Panc1 (cell line): ENCODE results near the gene TNIP1.

Source experiments
- POLR2AphosphoS5 ChIP-seq: IDR thresholded peaks from 2 replicates; pipeline ENCODE4 v1.6.1; 2012; ENCODE audit warnings: mild to moderate bottlenecking, low read depth, low read length, moderate library complexity
- SIN3A ChIP-seq: IDR thresholded peaks from 2 replicates; pipeline ENCODE4 v1.6.1; 2012; ENCODE audit warnings: low read depth, mild to moderate bottlenecking, low read length, moderate library complexity, borderline replicate concordance; ENCODE audit not compliant: insufficient read depth
- TCF7L2 ChIP-seq: IDR thresholded peaks from 2 replicates; pipeline ENCODE4 v1.6.1; 2011; ENCODE audit warnings: mild to moderate bottlenecking, low read depth, low read length, inconsistent platforms
- TF ChIP-seq, protein P1 (sequence below): fragments of 450-650 bp; IDR thresholded peaks from 2 replicates; pipeline ENCODE4 v1.5.1; 2017; ENCODE audit warnings: mild to moderate bottlenecking
- TF ChIP-seq, protein P2 (sequence below), 2 experiments: IDR thresholded peaks; 2 replicates each; pipeline ENCODE4 v1.6.1; 2011 to 2012; ENCODE audit warnings: low read depth in 2 of 2, control low read depth in 1 of 2, low read length in 1 of 2, mild to moderate bottlenecking in 1 of 2, moderate library complexity in 1 of 2; ENCODE audit not compliant: insufficient read depth in 1 of 2

DNA sequence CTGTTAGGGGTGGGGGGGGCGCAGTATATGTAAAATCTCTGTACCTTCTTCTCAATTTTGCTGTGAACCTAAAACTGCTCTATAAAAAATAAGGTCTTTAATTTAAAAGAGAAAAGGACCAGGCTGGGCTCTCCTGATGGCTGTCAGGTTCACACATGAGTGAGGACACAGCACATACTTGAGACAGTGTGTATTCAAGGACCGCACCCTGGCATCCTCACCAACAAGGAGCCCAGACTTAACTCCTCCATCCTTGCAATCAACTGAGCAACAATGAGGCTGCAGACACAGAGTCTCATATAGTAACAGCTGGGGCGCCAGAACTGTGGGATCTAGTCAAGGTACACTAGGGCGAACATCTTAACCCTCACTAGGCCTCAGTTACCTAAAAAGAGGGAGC, 9.8 kb downstream of the TNIP1 start:
- TF ChIP-seq, protein P1, sequence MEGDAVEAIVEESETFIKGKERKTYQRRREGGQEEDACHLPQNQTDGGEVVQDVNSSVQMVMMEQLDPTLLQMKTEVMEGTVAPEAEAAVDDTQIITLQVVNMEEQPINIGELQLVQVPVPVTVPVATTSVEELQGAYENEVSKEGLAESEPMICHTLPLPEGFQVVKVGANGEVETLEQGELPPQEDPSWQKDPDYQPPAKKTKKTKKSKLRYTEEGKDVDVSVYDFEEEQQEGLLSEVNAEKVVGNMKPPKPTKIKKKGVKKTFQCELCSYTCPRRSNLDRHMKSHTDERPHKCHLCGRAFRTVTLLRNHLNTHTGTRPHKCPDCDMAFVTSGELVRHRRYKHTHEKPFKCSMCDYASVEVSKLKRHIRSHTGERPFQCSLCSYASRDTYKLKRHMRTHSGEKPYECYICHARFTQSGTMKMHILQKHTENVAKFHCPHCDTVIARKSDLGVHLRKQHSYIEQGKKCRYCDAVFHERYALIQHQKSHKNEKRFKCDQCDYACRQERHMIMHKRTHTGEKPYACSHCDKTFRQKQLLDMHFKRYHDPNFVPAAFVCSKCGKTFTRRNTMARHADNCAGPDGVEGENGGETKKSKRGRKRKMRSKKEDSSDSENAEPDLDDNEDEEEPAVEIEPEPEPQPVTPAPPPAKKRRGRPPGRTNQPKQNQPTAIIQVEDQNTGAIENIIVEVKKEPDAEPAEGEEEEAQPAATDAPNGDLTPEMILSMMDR, result no peak
- TF ChIP-seq, protein P2, sequence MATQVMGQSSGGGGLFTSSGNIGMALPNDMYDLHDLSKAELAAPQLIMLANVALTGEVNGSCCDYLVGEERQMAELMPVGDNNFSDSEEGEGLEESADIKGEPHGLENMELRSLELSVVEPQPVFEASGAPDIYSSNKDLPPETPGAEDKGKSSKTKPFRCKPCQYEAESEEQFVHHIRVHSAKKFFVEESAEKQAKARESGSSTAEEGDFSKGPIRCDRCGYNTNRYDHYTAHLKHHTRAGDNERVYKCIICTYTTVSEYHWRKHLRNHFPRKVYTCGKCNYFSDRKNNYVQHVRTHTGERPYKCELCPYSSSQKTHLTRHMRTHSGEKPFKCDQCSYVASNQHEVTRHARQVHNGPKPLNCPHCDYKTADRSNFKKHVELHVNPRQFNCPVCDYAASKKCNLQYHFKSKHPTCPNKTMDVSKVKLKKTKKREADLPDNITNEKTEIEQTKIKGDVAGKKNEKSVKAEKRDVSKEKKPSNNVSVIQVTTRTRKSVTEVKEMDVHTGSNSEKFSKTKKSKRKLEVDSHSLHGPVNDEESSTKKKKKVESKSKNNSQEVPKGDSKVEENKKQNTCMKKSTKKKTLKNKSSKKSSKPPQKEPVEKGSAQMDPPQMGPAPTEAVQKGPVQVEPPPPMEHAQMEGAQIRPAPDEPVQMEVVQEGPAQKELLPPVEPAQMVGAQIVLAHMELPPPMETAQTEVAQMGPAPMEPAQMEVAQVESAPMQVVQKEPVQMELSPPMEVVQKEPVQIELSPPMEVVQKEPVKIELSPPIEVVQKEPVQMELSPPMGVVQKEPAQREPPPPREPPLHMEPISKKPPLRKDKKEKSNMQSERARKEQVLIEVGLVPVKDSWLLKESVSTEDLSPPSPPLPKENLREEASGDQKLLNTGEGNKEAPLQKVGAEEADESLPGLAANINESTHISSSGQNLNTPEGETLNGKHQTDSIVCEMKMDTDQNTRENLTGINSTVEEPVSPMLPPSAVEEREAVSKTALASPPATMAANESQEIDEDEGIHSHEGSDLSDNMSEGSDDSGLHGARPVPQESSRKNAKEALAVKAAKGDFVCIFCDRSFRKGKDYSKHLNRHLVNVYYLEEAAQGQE (IDR thresholded peaks at IDR 0.05; ENCODE audit: insufficient read depth in 1 of 2, low read depth in 2 of 2, low read length in 1 of 2), result no peak
- TF ChIP-seq POLR2AphosphoS5 (no peak), SIN3A (no peak), TCF7L2 (no peak)
